ENCODE results near the gene SLC15A1.
"Not testable (repeated sequence)": the region's sequence is repeated elsewhere in the genome, so short reads cannot be mapped to it uniquely, and the experiment has no call there.

GRCh38 chr13:98638352-98638751 is 114.1 kb downstream of the SLC15A1 start:
- TF ChIP-seq EZH2 (IDR thresholded peaks at IDR 0.05; ENCODE audit: low read length): not testable (repeated sequence)
- TF ChIP-seq, protein P1, sequence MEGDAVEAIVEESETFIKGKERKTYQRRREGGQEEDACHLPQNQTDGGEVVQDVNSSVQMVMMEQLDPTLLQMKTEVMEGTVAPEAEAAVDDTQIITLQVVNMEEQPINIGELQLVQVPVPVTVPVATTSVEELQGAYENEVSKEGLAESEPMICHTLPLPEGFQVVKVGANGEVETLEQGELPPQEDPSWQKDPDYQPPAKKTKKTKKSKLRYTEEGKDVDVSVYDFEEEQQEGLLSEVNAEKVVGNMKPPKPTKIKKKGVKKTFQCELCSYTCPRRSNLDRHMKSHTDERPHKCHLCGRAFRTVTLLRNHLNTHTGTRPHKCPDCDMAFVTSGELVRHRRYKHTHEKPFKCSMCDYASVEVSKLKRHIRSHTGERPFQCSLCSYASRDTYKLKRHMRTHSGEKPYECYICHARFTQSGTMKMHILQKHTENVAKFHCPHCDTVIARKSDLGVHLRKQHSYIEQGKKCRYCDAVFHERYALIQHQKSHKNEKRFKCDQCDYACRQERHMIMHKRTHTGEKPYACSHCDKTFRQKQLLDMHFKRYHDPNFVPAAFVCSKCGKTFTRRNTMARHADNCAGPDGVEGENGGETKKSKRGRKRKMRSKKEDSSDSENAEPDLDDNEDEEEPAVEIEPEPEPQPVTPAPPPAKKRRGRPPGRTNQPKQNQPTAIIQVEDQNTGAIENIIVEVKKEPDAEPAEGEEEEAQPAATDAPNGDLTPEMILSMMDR (optimal IDR thresholded peaks at IDR 0.05 in 1 of 3, IDR thresholded peaks at IDR 0.05 in 1 of 3, conservative IDR thresholded peaks at IDR 0.05 in 1 of 3; ENCODE audit: extremely low read depth in 1 of 3, insufficient read depth in 2 of 3, low read length in 3 of 3): not testable (repeated sequence)

Measured in keratinocyte (primary cell).